ENCODE measurements around the gene MEOX2. TPM values are rescaled to one million over a fixed set of nuclear protein-coding genes. Genes with fewer than 3 reads are reported as not detected.
A peak's percentile ranks its signal among the peaks of the same experiment; 100 is the strongest.

The MEOX2 gene
- total RNA-seq, result under 1 TPM; 0.42 to 0.69 TPM

- no peaks in the 10 kb centered on the region for H3K9me3 ChIP-seq
- H3K9ac ChIP-seq (ENCODE audit: low read depth in 2 of 2, low read length in 2 of 2), result peak within 1 kb of the TSS in 1 of 2 donors; percentile 32
- intact Hi-C loops (cut with DNase I), result no loop called here
- H3K27ac ChIP-seq, result no peak within 1 kb of the TSS
- no peaks in the 10 kb centered on the region for H3K4me1 ChIP-seq
- peaks cover 41% of the 10 kb centered on the region for H3K27me3 ChIP-seq
- TF ChIP-seq CTCF (IDR thresholded peaks at IDR 0.05), result no peak
- peak; percentile 50 for DNase-seq
- H3K4me3 ChIP-seq, result peak within 1 kb of the TSS; percentile 31
- no peaks in the 10 kb centered on the region for H3K36me3 ChIP-seq
Observed at GRCh38 chr7:15686295-15686956, at the start of gene MEOX2. TSS of gene MEOX2 (minus strand) at chr7:15686683. CDS start at chr7:15686402, 281 bp downstream.

- H3K9ac ChIP-seq (ENCODE audit: low read depth in 2 of 2, low read length in 2 of 2), result no peak overlapping the region
- no peak for DNase-seq
- H3K4me1 ChIP-seq, result no peaks in the 10 kb centered on the region
- intact Hi-C loops (cut with DNase I), result no loop called here
- H3K27me3 ChIP-seq, result no peaks in the 10 kb centered on the region
- TF ChIP-seq CTCF (IDR thresholded peaks at IDR 0.05), result no peak
- H3K36me3 ChIP-seq, result no peaks in the 10 kb centered on the region
- H3K9me3 ChIP-seq, result no peaks in the 10 kb centered on the region
- no peak overlapping the region for H3K4me3 ChIP-seq
- H3K27ac ChIP-seq, result no peak overlapping the region
Observed at GRCh38 chr7:15729746-15730145, 43.3 kb upstream of the MEOX2 start.

GRCh38 chr7:15725051-15725450, 38.6 kb upstream of the MEOX2 start:
- no peak for DNase-seq
- Histone ChIP-seq H3K9me3 (no peaks in the 10 kb centered on the region), H3K27ac (no peak overlapping the region), H3K4me1 (no peaks in the 10 kb centered on the region), H3K36me3 (no peaks in the 10 kb centered on the region), H3K4me3 (no peak overlapping the region), H3K27me3 (no peaks in the 10 kb centered on the region), H3K9ac (ENCODE audit: low read depth in 2 of 2, low read length in 2 of 2) (no peak overlapping the region)
- intact Hi-C loops (cut with DNase I), result no loop called here
- no peak for TF ChIP-seq CTCF (IDR thresholded peaks at IDR 0.05)

- H3K27me3 ChIP-seq, result no peaks in the 10 kb centered on the region
- TF ChIP-seq CTCF (IDR thresholded peaks at IDR 0.05), result no peak
- no peak overlapping the region for H3K27ac ChIP-seq
- no peaks in the 10 kb centered on the region for H3K4me1 ChIP-seq
- no peaks in the 10 kb centered on the region for H3K9me3 ChIP-seq
- no peaks in the 10 kb centered on the region for H3K36me3 ChIP-seq
- DNase-seq, result no peak
- no peak overlapping the region for H3K4me3 ChIP-seq
- intact Hi-C loops (cut with DNase I), result loop anchor here (5.0 kb wide), 1 partner anchor 348 kb away; no protein-coding TSS in a partner anchor
- H3K9ac ChIP-seq (ENCODE audit: low read depth in 2 of 2, low read length in 2 of 2), result no peak overlapping the region
Observed at GRCh38 chr7:15723841-15724240, 37.4 kb upstream of the MEOX2 start.

- H3K4me3 ChIP-seq, result no peak overlapping the region
- intact Hi-C loops (cut with DNase I), result loop anchor here (2.0 to 5.0 kb wide), 2 partner anchors 351 to 394 kb away; no protein-coding TSS in a partner anchor
- peak; percentile 75 for TF ChIP-seq CTCF (IDR thresholded peaks at IDR 0.05)
Observed at GRCh38 chr7:15720849-15721471, 34.5 kb upstream of the MEOX2 start.

More at GRCh38 chr7:15720849-15721471, 34.5 kb upstream of the MEOX2 start:
- Histone ChIP-seq H3K27me3 (no peaks in the 10 kb centered on the region), H3K27ac (no peak overlapping the region), H3K9me3 (no peaks in the 10 kb centered on the region), H3K4me1 (no peaks in the 10 kb centered on the region), H3K36me3 (no peaks in the 10 kb centered on the region), H3K9ac (ENCODE audit: low read depth in 2 of 2, low read length in 2 of 2) (no peak overlapping the region)
- DNase-seq, result peak; percentile 43
